ENCODE data around the gene CRKL. TPM values are rescaled to one million over a fixed set of nuclear protein-coding genes. Genes with fewer than 3 reads are reported as not detected.

CRKL gene
- total RNA-seq, 2 donors from 2014 or later: 46.7 to 53.7 TPM

GRCh38 chr22:20985720-20986119 lies 68.5 kb downstream of the CRKL start:
- Histone ChIP-seq H3K27me3 (no peaks in the 10 kb centered on the region), H3K27ac (no peak overlapping the region), H3K36me3 (peaks cover 12% of the 10 kb centered on the region), H3K4me3 (no peak overlapping the region), H3K4me1 (peaks cover 0 to 25% of the 10 kb centered on the region in 2 donors), H3K9me3 (no peaks in the 10 kb centered on the region)
- no peak for DNase-seq (ENCODE audit: low spot score)
- no peak for TF ChIP-seq CTCF (IDR thresholded peaks at IDR 0.05)

DNA sequence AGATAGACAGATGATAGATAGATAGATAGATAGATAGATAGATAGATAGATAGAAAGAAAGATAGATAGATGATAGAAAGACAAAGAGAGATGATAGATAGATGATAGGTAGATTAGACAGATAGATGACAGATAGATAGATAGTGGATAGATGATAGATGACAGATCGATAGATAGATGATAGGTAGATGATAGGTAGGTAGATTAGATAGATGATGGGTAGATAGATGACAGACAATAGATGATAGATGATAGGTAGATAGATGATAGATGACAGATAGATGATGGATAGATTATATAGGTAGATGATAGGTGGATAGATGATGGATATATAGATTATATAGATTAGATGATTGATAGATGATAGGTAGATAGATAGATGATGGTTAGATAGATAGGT lies 69.2 kb downstream of the CRKL start:
- Histone ChIP-seq H3K27me3 (no peaks in the 10 kb centered on the region), H3K27ac (no peak overlapping the region), H3K4me1 (peaks cover 0 to 18% of the 10 kb centered on the region in 2 donors), H3K36me3 (peaks cover 18% of the 10 kb centered on the region), H3K4me3 (no peak overlapping the region), H3K9me3 (no peaks in the 10 kb centered on the region)
- DNase-seq (ENCODE audit: low spot score): no peak
- TF ChIP-seq CTCF (IDR thresholded peaks at IDR 0.05): no peak

GRCh38 chr22:20987375-20987774 lies 70.2 kb downstream of the CRKL start:
- no peak for TF ChIP-seq CTCF (IDR thresholded peaks at IDR 0.05)
- no peaks in the 10 kb centered on the region for H3K27me3 ChIP-seq
- peaks cover 29% of the 10 kb centered on the region for H3K36me3 ChIP-seq
- H3K4me3 ChIP-seq: no peak overlapping the region
- H3K9me3 ChIP-seq: no peaks in the 10 kb centered on the region
- peaks cover 0 to 15% of the 10 kb centered on the region in 2 donors for H3K4me1 ChIP-seq
- no peak for DNase-seq (ENCODE audit: low spot score)
- H3K27ac ChIP-seq: no peak overlapping the region

DNA sequence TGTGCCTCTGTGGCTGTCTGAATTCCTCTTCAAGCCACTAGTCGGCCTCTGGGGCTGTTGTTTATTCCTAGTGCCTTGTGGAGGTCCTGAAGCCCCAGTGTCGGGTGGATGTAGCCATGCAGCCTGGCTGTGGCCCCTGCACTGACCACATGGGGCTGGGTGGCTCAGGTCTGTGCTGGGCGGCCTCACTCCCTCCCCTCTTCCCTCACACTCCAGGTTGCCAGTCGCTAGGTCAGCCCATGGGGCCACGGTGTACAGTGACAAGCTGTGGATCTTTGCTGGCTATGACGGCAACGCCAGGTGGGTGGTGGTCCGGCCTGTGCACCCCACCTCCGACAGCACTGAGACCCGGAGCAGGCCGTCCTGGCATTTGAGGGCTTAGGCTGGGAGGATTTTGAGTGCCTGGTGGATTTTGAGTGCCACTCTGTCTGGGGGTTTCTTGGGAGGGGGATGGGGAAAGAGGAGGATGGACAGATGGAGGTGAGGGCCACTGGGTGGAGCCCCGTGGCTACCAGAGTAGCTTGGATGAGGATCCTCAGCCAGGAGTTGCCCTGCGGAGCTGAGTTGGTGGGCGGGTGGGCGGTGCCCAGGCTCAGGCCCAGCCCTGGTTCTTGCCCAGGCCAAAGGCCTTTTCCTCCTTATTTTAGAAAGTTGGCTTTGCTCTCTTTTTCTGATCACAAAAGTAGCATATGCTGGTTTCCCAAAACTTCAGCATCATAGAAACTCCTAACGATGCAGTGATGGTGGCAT lies 71.5 kb downstream of the CRKL start:
- Histone ChIP-seq H3K9me3 (no peaks in the 10 kb centered on the region), H3K27me3 (no peaks in the 10 kb centered on the region), H3K4me3 (no peak overlapping the region), H3K27ac (no peak overlapping the region), H3K4me1 (peaks cover 0 to 2% of the 10 kb centered on the region in 2 donors), H3K36me3 (peaks cover 35% of the 10 kb centered on the region)
- no peak for DNase-seq (ENCODE audit: low spot score)
- TF ChIP-seq CTCF (IDR thresholded peaks at IDR 0.05): no peak

DNA sequence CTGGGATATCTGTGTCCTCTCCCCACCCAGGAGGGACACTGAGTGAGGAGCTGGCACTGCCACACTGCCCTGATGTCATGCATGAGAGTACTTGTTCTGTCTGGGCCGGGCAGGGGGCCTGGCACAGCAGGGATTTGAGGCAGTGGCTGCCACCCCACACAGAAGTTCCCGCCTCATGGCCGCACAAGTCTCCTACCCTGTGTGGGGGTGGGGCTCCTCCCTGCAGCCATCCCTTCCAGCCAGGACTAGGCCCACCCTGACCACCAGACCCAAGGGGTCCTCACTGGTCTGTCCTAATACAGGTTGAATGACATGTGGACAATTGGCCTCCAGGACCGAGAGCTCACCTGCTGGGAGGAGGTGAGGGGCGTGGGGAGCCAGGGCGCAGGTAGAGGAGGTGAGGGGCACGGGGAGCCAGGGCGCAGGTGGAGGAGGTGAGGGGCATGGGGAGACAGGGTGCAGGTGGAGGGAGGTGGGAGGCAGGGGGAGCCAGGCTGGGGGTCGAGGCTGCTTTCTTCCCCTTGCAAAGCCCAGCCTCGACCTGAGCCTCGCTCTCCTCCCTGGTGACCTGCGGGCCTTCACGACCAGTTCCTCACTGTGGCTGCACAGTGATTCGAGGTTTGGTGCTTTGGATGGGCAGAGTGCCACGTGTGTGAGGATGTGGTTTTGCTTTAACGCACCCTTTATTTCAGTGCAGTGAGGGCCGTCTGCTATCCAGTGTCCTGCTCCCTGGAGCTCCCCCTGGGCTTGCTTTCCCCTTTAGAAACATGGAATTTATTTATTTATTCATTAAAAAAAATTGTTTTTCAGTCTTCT lies 72.3 kb downstream of the CRKL start:
- no peak overlapping the region for H3K4me3 ChIP-seq
- no peaks in the 10 kb centered on the region for H3K4me1 ChIP-seq
- H3K9me3 ChIP-seq: no peaks in the 10 kb centered on the region
- H3K27me3 ChIP-seq: no peaks in the 10 kb centered on the region
- no peak for DNase-seq (ENCODE audit: low spot score)
- no peak overlapping the region for H3K27ac ChIP-seq
- H3K36me3 ChIP-seq: peaks cover 36% of the 10 kb centered on the region
- no peak for TF ChIP-seq CTCF (IDR thresholded peaks at IDR 0.05)

Data from right atrium auricular region (tissue), 2 donors.